ENCODE measurements around the gene ZDHHC4.

DNA sequence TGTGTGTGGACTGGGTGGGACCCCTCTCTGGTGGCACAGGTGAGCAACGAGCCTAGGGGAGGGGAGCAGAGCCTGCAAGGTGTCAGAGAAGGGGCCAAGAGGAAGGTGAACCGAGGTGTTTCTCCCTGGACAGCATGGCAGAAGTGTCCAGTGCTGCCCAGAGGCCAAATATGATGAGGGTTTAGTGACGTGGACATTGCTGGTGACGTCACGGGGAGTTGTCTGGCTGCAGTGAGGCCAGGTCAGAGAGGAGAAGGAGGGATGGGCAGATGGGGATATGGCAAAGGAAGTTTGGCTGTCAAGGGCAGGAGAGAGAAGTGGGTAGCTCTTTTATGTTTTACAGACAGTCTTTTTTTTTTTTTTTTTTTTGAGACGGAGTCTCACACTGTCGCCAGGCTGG is 35.6 kb downstream of the ZDHHC4 start:
- TF ChIP-seq EP300 (IDR thresholded peaks at IDR 0.05; ENCODE audit: low read depth in 2 of 2, low read length in 2 of 2) (no peak), EP300 (CRISPR knock-in tag; IDR thresholded peaks at IDR 0.05; ENCODE audit: borderline replicate concordance) (no peak), ZBTB42 (CRISPR knock-in tag; IDR thresholded peaks at IDR 0.05) (no peak), PRDM15 (CRISPR knock-in tag; IDR thresholded peaks at IDR 0.05) (no peak), CHD2 (IDR thresholded peaks at IDR 0.05; ENCODE audit: low read depth, low read length) (no peak)
